HUES64 (cell line): ENCODE measurements around the gene CMTM4.
"Not testable (repeated sequence)": the region's sequence is repeated elsewhere in the genome, so short reads cannot be mapped to it uniquely, and the experiment has no call there.

Experiments used
- H3K27ac ChIP-seq: 2 replicates; pipeline ENCODE4 v1.7.0; 2013; ENCODE audit warnings: low read depth, low read length, inconsistent platforms
- H3K27me3 ChIP-seq: 2 replicates; pipeline ENCODE4 v1.6.1; 2013; ENCODE audit warnings: mild to moderate bottlenecking, low read length; ENCODE audit not compliant: insufficient read depth
- H3K36me3 ChIP-seq: 2 replicates; pipeline ENCODE4 v1.6.1; 2013; ENCODE audit warnings: mild to moderate bottlenecking, low read length; ENCODE audit not compliant: insufficient read depth
- H3K4me1 ChIP-seq: 2 replicates; pipeline ENCODE4 v1.6.1; 2013; ENCODE audit warnings: mild to moderate bottlenecking, low read length, moderate library complexity; ENCODE audit not compliant: insufficient read depth
- H3K4me3 ChIP-seq: 2 replicates; pipeline ENCODE4 v1.5.1; 2013; ENCODE audit warnings: mild to moderate bottlenecking, low read length, moderate library complexity
- H3K9ac ChIP-seq: 2 replicates; pipeline ENCODE4 v1.6.1; 2013; ENCODE audit warnings: mild to moderate bottlenecking, low read depth, low read length
- H3K9me3 ChIP-seq: 2 replicates; pipeline ENCODE4 v1.6.1; 2013; ENCODE audit warnings: low read depth, low read length; ENCODE audit not compliant: insufficient read depth
- WGBS: fragments of 150-250, 120-280 bp; methylation state at CpG from one replicate; pipeline ENCODE4 v1.1.7; 2013; ENCODE audit warnings: missing lambda C conversion rate; 5-methylcytosine and 5-hydroxymethylcytosine counted together

CMTM4 gene

DNA sequence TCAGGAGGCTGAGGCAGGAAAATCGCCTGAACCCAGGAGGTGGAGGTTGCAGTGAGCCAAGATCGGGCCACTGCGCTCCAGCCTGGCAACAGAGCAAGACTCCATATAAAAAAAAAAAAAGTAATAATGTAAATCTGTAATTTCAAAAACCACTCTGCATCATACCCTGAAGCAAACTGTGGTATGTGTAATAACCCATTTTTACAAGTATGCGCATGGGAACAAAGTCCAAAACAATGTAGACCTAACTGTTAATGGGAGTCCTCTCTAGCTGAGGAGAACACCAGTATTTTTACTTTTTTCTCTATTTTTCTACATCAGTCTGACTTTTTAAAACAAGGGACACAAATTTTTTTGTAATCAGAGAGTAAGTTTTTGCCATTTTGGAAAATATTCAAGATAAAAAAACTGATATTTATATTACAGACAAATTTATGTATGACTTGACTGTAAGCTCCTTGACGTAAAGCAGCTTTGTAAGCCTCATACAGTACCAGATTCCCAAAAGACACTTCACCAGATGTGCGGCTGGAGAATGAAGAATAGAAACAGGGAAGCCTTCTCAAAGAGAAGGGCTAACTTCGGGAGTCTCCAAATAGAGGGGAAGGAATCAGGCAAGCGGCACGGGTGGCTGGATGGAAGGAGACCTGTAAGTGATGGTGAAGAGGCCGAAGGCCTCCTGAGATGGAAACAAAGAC lies 25.7 kb downstream of the CMTM4 start:
- Histone ChIP-seq H3K27ac (no peak overlapping the region), H3K4me1 (no peaks in the 10 kb centered on the region), H3K27me3 (no peaks in the 10 kb centered on the region), H3K36me3 (no peaks in the 10 kb centered on the region), H3K9me3 (no peaks in the 10 kb centered on the region), H3K9ac (no peak overlapping the region), H3K4me3 (no peak overlapping the region)
- 94% methylated on average over 8 of the region's 10 CpGs for WGBS

DNA sequence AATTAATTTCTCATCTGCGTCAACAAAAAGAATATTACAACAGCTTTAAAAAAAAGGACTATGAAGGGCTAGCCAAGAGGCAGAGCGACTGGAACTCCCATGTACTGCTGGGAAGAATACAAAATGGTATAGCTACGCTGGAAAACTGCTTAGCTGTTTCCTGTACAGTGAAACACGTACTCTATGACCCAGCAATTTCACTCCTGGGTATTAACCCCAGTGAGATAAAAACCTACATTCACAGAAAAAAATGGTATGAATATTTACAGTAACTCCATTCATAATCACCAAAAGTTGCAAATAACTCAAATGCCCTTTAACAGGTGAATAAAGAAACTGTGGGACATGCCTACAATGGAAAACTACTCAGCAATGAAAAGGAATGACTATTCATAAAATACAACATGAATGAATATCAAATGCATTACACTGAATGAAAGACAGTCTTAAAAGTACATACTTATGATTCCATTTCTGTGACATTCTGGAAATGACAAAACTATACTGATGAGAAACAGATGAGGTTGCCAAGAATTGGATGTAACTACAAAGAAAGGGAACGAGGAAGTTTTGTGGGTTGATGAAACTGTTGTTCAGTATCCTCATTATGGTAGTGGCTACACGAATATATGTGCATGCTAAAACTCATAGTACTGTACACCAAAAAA lies 27.6 kb downstream of the CMTM4 start:
- H3K9ac ChIP-seq, result no peak overlapping the region
- no peaks in the 10 kb centered on the region for H3K36me3 ChIP-seq
- 93% methylated on average over 5 of the region's 6 CpGs for WGBS
- no peak overlapping the region for H3K27ac ChIP-seq
- no peaks in the 10 kb centered on the region for H3K9me3 ChIP-seq
- H3K4me1 ChIP-seq, result no peaks in the 10 kb centered on the region
- no peak overlapping the region for H3K4me3 ChIP-seq
- no peaks in the 10 kb centered on the region for H3K27me3 ChIP-seq

DNA sequence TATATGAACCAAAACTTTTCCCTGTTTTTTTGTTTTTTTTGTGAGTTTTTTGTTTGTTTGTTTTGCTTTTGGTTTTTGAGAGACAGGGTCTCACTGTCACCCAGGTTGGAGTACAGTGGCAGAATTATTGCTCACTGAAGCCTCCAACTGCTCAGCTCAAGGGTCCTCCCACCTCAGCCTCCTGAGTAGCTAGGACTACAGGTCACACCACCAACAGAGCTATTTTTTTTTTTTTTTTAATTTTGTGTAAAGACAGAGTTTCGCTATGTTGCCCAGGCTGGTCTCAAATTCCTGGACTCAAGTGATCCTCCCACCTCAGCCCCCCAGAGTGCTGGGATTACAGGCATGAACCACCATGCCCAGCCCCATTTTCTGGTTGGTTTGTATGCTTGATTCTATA lies 28.6 kb downstream of the CMTM4 start:
- Histone ChIP-seq H3K9ac (no peak overlapping the region), H3K9me3 (no peaks in the 10 kb centered on the region), H3K36me3 (no peaks in the 10 kb centered on the region), H3K4me1 (no peaks in the 10 kb centered on the region), H3K4me3 (no peak overlapping the region), H3K27me3 (no peaks in the 10 kb centered on the region), H3K27ac (no peak overlapping the region)
- WGBS, result 100% methylated on average over 1 of the region's 1 CpG

DNA sequence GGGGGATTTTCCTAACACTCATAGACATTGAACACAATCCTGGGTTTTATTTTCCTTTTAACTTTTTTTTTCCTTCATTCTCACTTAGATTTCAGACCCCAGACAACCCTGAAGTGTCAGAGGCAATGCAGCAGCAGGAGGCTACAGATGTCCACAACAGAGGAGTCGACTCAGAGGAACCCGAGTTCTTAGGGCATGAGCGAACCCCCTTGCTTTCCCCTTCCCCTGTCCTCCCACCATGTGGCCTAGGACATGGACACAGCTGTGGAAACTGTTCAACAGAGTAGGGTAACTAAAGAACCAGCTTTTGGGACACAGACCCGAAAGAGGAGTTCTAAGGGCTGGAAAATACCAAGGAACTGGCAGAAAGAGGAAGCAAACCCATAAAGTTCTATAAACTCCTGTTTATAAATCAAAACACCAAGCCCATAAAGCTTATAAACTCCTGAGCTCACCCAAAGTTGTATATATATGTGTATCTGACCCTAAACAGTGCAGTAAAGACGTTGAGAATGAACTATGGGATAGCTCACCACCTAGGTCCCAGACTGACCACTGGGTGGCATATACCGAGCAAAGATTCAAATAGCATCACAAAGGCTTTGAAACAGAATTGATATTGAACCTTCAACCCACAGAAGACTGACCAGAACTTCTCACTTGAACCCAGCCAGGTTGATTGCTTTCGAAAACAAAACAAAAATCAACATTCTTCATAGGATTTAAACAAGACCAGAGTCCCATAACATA lies 33.9 kb downstream of the CMTM4 start:
- Histone ChIP-seq H3K4me1 (peaks cover 9% of the 10 kb centered on the region), H3K9me3 (no peaks in the 10 kb centered on the region), H3K9ac (no peak overlapping the region), H3K4me3 (no peak overlapping the region), H3K27ac (no peak overlapping the region), H3K27me3 (no peaks in the 10 kb centered on the region), H3K36me3 (no peaks in the 10 kb centered on the region)
- 76% methylated on average over 7 of the region's 7 CpGs for WGBS

DNA sequence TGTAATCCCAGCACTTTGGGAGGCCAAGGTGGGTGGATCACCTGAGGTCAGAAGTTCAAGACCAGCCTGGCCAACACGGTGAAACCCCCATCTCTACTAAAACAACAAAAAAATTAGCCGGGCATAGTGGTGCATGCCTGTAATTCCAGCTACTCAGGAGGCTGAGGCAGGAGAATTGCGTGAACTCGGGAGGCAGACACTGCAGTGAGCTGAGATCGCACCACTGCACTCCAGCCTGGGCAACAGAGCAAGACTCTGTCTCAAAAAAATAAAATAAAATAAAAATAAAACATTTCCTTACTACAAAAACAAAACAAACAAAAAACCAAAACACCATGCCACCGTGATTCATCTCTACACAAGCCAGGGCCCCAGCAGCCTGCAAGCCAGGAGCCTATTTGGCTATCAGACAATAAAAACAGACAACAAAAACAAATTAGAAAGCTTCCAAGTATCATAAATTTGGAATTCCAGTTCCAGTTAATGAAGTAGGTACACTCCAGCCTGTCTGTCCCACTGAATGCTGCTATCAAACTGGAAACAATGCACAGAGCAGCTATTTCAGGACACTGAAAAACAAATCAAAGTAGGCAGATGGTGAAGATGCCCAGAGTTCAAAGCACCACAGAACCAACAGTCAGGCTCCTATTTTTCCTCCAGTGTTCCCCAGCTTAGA lies 34.7 kb downstream of the CMTM4 start:
- 87% methylated on average over 6 of the region's 6 CpGs for WGBS
- H3K27me3 ChIP-seq, H3K9me3 ChIP-seq, H3K9ac ChIP-seq, H3K36me3 ChIP-seq, H3K4me3 ChIP-seq, H3K27ac ChIP-seq, H3K4me1 ChIP-seq: not testable (repeated sequence)

DNA sequence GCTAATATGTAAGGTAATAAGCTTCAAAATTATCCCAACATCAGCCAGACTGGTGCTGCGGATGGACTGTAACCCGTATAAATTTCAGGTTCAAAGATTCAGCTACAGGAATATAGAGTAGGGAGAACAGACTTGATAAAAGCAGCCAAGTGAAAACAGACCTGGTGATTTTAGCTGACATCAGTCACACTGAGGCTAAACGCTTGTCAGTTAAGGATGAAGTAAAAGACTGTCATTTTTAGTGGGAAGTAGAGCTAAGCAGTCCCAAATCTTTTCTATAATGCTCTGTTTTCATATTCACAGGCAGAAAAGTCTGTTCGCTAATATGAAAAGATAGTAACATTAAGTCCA lies 35.4 kb downstream of the CMTM4 start:
- H3K9ac ChIP-seq, result peak overlapping the region; percentile 17; the same call in 1 of the 2 replicates
- 87% methylated on average over 3 of the region's 4 CpGs for WGBS
- H3K27me3 ChIP-seq, result no peaks in the 10 kb centered on the region
- peaks cover 9% of the 10 kb centered on the region for H3K4me1 ChIP-seq
- H3K27ac ChIP-seq, result peak overlapping the region; percentile 4; the same call in 1 of the 2 replicates
- H3K36me3 ChIP-seq, result no peaks in the 10 kb centered on the region
- H3K4me3 ChIP-seq, result no peak overlapping the region
- no peaks in the 10 kb centered on the region for H3K9me3 ChIP-seq

DNA sequence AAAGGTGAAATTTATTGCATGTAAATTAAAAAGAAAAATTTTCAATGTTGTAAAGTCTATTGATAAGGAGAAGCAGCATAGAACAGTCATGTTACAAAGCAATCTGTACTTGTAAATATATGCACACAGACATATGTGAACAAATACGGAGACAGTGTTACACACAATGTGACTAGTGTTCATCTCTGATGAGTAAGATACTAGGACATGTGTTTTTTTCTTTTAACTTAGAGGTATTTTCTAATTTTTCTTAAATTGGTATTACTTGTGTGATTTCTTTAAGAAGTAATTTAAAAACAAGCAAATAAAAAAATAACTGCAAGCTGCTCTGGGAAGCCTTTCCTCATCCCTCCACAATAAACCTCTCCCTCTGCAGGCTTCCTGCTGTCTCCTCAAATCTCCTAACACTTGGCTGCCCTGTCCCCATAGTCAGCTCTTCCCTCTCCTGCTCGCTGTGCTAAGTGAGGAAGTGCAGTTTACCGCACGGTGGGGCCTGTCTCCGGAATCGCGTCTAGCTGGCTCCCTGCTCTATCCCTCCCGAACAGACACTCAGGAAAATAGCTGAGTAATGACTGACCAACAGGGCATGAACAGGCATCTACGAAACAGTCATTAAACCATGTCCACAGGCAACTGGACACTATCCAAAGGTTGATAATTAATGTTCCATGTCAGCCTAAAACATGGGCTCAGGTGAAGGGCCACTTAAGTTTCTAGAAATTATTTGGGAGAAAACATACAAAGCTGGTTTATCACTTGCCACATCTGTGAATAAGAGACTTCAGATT lies 35.9 kb downstream of the CMTM4 start:
- Histone ChIP-seq H3K9me3 (no peaks in the 10 kb centered on the region), H3K4me3 (no peak overlapping the region), H3K4me1 (peaks cover 9% of the 10 kb centered on the region), H3K36me3 (no peaks in the 10 kb centered on the region), H3K27ac (peak overlapping the region; percentile 4; the same call in 1 of the 2 replicates), H3K9ac (peak overlapping the region; percentile 17; the same call in 1 of the 2 replicates), H3K27me3 (no peaks in the 10 kb centered on the region)
- WGBS, result 24% methylated on average over 9 of the region's 9 CpGs

DNA sequence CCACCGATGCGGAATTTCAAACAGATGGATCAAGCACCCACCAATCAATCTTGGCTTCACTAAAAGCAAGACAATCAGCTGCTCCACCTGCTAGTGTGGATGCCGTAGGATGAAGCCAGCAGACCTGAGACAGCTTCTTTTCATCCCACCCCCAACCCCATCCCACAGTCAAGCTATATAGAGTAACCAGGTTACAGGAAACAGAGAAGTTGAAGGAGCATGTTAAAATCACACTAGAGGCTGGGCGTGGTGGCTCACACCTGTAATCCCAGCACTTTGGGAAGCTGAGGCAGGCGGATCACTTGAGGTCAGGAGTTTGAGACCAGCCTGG lies 37.7 kb downstream of the CMTM4 start:
- WGBS, result 94% methylated on average over 5 of the region's 5 CpGs
- H3K9ac ChIP-seq, result no peak overlapping the region

DNA sequence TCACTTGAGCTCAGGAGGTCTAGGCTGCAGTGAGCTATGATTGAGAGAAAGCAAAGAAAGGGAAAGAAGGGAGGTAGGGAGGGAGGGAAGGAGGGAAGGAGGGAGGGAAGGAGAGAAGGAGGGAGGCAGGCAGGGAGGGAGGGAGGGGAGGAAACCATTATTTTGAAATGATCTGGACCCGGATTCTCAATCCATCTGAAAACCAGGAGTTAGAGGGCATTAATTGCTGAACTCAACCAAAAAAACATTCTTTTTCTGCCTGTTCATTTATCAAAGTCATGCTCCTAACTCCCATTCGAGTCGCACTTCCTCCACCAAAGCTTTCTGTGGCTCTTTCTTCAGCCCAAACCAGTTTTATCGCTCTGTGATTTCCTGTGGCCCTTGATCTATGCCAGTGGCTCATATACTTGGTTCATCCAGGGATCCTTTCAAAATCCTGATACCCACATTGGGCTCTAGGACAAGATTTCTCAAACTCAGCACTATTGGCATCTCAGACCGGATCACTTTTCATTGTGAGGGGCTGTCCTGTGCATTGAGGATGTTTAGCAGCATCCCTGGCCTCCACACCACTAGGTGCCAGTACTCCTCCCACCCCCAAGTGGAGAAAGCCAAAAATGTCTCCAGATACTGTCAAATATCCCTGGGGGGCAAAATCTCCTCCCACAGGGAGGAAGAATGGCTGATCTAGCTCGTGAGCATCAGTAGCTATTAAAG lies 38.2 kb downstream of the CMTM4 start:
- H3K27ac ChIP-seq, result no peak overlapping the region
- H3K4me1 ChIP-seq, result peaks cover 9% of the 10 kb centered on the region
- H3K9ac ChIP-seq, result no peak overlapping the region
- no peaks in the 10 kb centered on the region for H3K9me3 ChIP-seq
- no peaks in the 10 kb centered on the region for H3K36me3 ChIP-seq
- no peaks in the 10 kb centered on the region for H3K27me3 ChIP-seq
- no peak overlapping the region for H3K4me3 ChIP-seq
- 91% methylated on average over 6 of the region's 6 CpGs for WGBS

More for the DNA sequence above, 37.7 kb downstream of the CMTM4 start:
- Histone ChIP-seq H3K27ac (no peak overlapping the region), H3K9me3 (no peaks in the 10 kb centered on the region), H3K4me1 (peaks cover 9% of the 10 kb centered on the region), H3K27me3 (no peaks in the 10 kb centered on the region), H3K36me3 (no peaks in the 10 kb centered on the region), H3K4me3 (no peak overlapping the region)

DNA sequence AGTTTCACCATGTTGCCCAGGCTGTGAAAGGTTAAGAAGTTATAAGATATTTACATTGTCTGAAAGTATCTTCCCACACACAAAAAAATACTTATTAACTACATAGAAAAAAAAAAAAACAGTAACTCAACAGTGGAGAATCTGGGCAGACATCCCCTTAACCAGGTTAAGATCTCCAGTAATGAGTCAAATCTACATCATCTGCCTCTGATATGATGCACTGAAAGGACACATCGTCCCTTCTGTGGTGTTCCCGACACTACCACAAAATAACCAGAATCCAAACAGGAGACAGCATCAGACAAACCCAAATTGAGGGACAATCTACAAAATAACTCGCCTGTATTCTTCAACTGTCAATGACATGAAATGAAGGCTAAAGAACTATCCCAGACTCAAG lies 40.0 kb downstream of the CMTM4 start:
- peaks cover 15% of the 10 kb centered on the region for H3K4me1 ChIP-seq
- WGBS, result 96% methylated on average over 3 of the region's 3 CpGs
- no peak overlapping the region for H3K9ac ChIP-seq
- H3K27ac ChIP-seq, result no peak overlapping the region
- no peaks in the 10 kb centered on the region for H3K36me3 ChIP-seq
- no peaks in the 10 kb centered on the region for H3K9me3 ChIP-seq
- no peaks in the 10 kb centered on the region for H3K27me3 ChIP-seq
- no peak overlapping the region for H3K4me3 ChIP-seq
